ENCODE data around the gene PRKCH. TPM values are rescaled to one million over a fixed set of nuclear protein-coding genes. Genes with fewer than 3 reads are reported as not detected.

PRKCH gene
- total and polyA plus RNA-seq, 2 donors from 2014 or later, result 8.3 to 47.0 TPM

GRCh38 chr14:61486930-61487495 lies 165.6 kb downstream of the PRKCH start:
- no peak overlapping the region for H3K4me3 ChIP-seq (ENCODE audit: low read length in 3 of 3)
- no peaks in the 10 kb centered on the region for H3K36me3 ChIP-seq (ENCODE audit: control insufficient read depth in 2 of 3, insufficient read depth in 3 of 3, low read length in 3 of 3)
- no peak overlapping the region for H3K27ac ChIP-seq (ENCODE audit: low read depth in 2 of 2, low read length in 2 of 2)
- no peak overlapping the region for H3K9ac ChIP-seq (ENCODE audit: low read length in 3 of 3)
- H3K9me3 ChIP-seq (ENCODE audit: control insufficient read depth in 2 of 3, insufficient read depth in 1 of 3, low read length in 3 of 3), result no peaks in the 10 kb centered on the region
- DNase-seq (no peak), FAIRE-seq (no peak)
- intact Hi-C loops (cut with DNase I), result loop anchor here (10.0 kb wide), 1 partner anchor 58 kb away; no protein-coding TSS in a partner anchor
- H3K4me1 ChIP-seq (ENCODE audit: control insufficient read depth in 2 of 3, insufficient read depth in 2 of 3, low read depth in 1 of 3, low read length in 3 of 3), result peaks cover 0 to 5% (median 4%) of the 10 kb centered on the region in 3 donors
- H3K27me3 ChIP-seq (ENCODE audit: control insufficient read depth, insufficient read depth, low read length), result no peaks in the 10 kb centered on the region
- TF ChIP-seq CTCF (IDR thresholded peaks at IDR 0.05; ENCODE audit: borderline replicate concordance, extremely low read depth, insufficient read depth), result no peak

GRCh38 chr14:61488417-61489401 lies 167.3 kb downstream of the PRKCH start:
- no peak overlapping the region for H3K27ac ChIP-seq (ENCODE audit: low read depth in 2 of 2, low read length in 2 of 2)
- no peaks in the 10 kb centered on the region for H3K9me3 ChIP-seq (ENCODE audit: control insufficient read depth in 2 of 3, insufficient read depth in 1 of 3, low read length in 3 of 3)
- H3K4me1 ChIP-seq (ENCODE audit: control insufficient read depth in 2 of 3, insufficient read depth in 2 of 3, low read depth in 1 of 3, low read length in 3 of 3), result peaks cover 0 to 17% (median 9%) of the 10 kb centered on the region in 3 donors
- intact Hi-C loops (cut with DNase I), result loop anchor here (10.0 kb wide), 1 partner anchor 56 kb away; no protein-coding TSS in a partner anchor
- no peaks in the 10 kb centered on the region for H3K36me3 ChIP-seq (ENCODE audit: control insufficient read depth in 2 of 3, insufficient read depth in 3 of 3, low read length in 3 of 3)
- no peak for TF ChIP-seq CTCF (IDR thresholded peaks at IDR 0.05; ENCODE audit: borderline replicate concordance, extremely low read depth, insufficient read depth)
- no peak overlapping the region for H3K4me3 ChIP-seq (ENCODE audit: low read length in 3 of 3)
- H3K27me3 ChIP-seq (ENCODE audit: control insufficient read depth, insufficient read depth, low read length), result no peaks in the 10 kb centered on the region
- H3K9ac ChIP-seq (ENCODE audit: low read length in 3 of 3), result no peak overlapping the region
- FAIRE-seq (no peak), DNase-seq (no peak)

- Histone ChIP-seq H3K4me1 (ENCODE audit: control insufficient read depth in 2 of 3, insufficient read depth in 2 of 3, low read depth in 1 of 3, low read length in 3 of 3) (peaks cover 0 to 17% (median 9%) of the 10 kb centered on the region in 3 donors), H3K27ac (ENCODE audit: low read depth in 2 of 2, low read length in 2 of 2) (no peak overlapping the region)
- no peak for TF ChIP-seq CTCF (IDR thresholded peaks at IDR 0.05; ENCODE audit: borderline replicate concordance, extremely low read depth, insufficient read depth)
Observed at GRCh38 chr14:61489512-61489911, 168.1 kb downstream of the PRKCH start.

More at GRCh38 chr14:61489512-61489911, 168.1 kb downstream of the PRKCH start:
- Histone ChIP-seq H3K9me3 (ENCODE audit: control insufficient read depth in 2 of 3, insufficient read depth in 1 of 3, low read length in 3 of 3) (no peaks in the 10 kb centered on the region), H3K27me3 (ENCODE audit: control insufficient read depth, insufficient read depth, low read length) (no peaks in the 10 kb centered on the region), H3K36me3 (ENCODE audit: control insufficient read depth in 2 of 3, insufficient read depth in 3 of 3, low read length in 3 of 3) (no peaks in the 10 kb centered on the region), H3K9ac (ENCODE audit: low read length in 3 of 3) (no peak overlapping the region), H3K4me3 (ENCODE audit: low read length in 3 of 3) (no peak overlapping the region)
- no peak for DNase-seq
- intact Hi-C loops (cut with DNase I), result loop anchor here (10.0 kb wide), 1 partner anchor 55 kb away; no protein-coding TSS in a partner anchor
- FAIRE-seq, result no peak

Data from kidney (tissue), 14 donors.